ENCODE data around the gene PWWP2B. TPM values are rescaled to one million over a fixed set of nuclear protein-coding genes. Genes with fewer than 3 reads are reported as not detected.
A peak's percentile ranks its signal among the peaks of the same experiment; 100 is the strongest.

Gene PWWP2B
- polyA plus RNA-seq, 6 donors from 2014 or later, result 3.3 to 10.3 (median 6.2) TPM

DNA sequence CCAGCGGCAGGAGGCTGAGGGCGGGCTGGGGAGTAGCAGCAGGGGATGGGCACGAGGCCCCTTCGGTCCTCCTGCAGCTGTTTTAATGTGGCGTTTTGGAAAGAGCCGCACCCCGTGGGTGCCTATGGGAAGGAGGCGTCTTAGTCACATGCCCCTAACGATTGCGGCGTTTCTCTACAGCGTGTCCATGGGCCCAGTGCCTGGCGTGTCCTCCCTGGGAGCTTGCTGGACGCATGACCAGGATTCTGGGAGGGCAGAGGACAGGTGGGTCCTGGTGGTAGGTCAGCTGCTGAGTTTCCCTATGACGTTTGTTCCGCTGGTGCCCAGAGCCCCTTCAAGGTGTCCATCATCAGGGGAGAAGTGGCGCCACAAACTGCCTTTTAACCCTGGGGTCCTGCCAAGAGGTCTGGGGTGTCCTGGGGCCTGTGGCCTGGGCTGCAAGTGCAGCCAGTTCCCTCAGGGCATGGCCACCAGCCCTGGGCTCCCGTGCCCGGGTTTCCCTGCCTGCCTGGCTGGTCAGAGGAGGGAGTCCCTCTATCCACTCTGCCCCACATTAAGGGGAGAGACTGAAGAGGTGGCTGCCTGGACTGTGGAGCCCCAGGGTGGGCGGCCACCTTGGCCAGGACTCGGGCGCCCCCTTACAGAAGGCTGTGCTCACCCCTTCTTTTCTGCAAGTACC is 48.7 kb downstream of the PWWP2B start:
- peaks cover 37 to 43% (median 41%) of the 10 kb centered on the region in 3 donors for H3K4me1 Mint-ChIP-seq
- no peak for DNase-seq
- no peaks in the 10 kb centered on the region for H3K9me3 Mint-ChIP-seq
- H3K36me3 Mint-ChIP-seq, result no peaks in the 10 kb centered on the region
- H3K27ac Mint-ChIP-seq, result peak overlapping the region; percentile 10 to 98 (median 88)
- peak overlapping the region in 2 of 8 donors; percentile 61 to 72 for H3K4me3 Mint-ChIP-seq
- H3K27me3 Mint-ChIP-seq, result no peaks in the 10 kb centered on the region
- ATAC-seq (ENCODE audit: low read depth in 2 of 2), result no peak

DNA sequence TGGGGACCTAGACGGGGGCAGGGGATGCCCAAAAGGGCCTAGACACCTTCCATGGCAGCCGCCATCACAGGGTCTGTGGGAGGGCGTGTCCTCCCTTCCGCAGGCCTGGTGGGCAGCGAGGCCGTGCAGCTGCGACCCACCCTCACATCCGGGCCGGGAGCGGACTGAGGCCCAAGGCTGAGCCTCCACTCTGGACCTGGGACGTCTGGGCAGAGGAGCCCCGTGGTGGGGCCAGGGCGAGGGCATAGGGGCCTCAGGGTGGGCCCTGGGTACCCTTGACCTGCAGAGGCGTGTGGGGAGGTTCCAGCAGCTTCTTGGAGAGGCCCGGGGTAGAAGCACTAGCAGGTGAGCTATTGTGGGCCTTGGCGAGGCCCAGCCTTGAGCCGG is 49.2 kb downstream of the PWWP2B start:
- H3K27ac Mint-ChIP-seq, result peak overlapping the region; percentile 53 to 99 (median 96)
- peaks cover 37 to 43% (median 41%) of the 10 kb centered on the region in 3 donors for H3K4me1 Mint-ChIP-seq
- H3K4me3 Mint-ChIP-seq, result peak overlapping the region; percentile 20 to 82 (median 64)
- ATAC-seq (ENCODE audit: low read depth in 2 of 2), result no peak
- H3K36me3 Mint-ChIP-seq, result no peaks in the 10 kb centered on the region
- H3K9me3 Mint-ChIP-seq, result no peaks in the 10 kb centered on the region
- H3K27me3 Mint-ChIP-seq, result no peaks in the 10 kb centered on the region
- DNase-seq, result no peak

DNA sequence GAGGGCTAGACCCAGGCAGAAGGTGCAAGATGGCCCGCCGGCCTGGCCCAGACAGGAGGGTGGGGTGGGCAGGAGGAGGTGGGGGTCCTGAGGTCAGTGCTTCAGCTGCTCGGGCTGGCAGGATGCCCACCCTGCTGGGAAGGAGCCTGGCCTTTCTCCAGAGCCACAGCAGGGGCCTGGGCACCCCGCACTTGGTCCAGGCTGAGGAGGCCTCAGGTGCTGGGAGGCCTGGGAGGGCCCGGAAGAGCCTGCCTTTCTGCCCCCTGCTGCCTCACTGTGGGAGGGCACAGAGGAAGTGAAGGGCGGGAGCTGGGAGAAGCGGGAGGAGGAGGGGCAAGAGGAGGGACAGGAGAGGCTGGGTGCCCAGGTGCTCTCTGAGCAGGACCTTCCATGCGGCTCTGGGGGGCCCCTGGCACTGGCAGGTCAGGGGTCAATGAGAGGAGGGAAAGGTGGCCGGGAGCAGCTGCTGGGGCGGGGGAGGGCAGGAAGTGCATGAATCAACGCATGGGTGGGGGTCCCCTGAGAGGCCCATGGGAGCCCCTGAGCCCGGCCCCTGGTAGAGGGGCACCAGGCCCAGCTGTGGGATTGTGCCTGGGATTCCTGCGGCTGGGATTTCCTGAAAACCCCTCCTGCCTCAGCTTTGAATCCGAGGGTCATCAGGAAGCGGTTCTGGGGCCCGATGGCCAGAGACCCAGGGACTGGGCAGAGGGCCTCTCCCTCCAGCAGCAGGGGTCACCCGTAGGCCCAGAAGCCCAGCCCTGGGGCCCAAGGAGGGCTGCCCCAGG is 49.9 kb downstream of the PWWP2B start:
- H3K27ac Mint-ChIP-seq, result peak overlapping the region; percentile 96 to 99 (median 98)
- no peaks in the 10 kb centered on the region for H3K9me3 Mint-ChIP-seq
- no peaks in the 10 kb centered on the region for H3K36me3 Mint-ChIP-seq
- peak overlapping the region; percentile 51 to 91 (median 68) for H3K4me3 Mint-ChIP-seq
- H3K27me3 Mint-ChIP-seq, result no peaks in the 10 kb centered on the region
- H3K4me1 Mint-ChIP-seq, result peaks cover 40 to 47% (median 43%) of the 10 kb centered on the region in 3 donors
- ATAC-seq (ENCODE audit: low read depth in 2 of 2) (peak; percentile 16 to 38), DNase-seq (peak; percentile 55)

DNA sequence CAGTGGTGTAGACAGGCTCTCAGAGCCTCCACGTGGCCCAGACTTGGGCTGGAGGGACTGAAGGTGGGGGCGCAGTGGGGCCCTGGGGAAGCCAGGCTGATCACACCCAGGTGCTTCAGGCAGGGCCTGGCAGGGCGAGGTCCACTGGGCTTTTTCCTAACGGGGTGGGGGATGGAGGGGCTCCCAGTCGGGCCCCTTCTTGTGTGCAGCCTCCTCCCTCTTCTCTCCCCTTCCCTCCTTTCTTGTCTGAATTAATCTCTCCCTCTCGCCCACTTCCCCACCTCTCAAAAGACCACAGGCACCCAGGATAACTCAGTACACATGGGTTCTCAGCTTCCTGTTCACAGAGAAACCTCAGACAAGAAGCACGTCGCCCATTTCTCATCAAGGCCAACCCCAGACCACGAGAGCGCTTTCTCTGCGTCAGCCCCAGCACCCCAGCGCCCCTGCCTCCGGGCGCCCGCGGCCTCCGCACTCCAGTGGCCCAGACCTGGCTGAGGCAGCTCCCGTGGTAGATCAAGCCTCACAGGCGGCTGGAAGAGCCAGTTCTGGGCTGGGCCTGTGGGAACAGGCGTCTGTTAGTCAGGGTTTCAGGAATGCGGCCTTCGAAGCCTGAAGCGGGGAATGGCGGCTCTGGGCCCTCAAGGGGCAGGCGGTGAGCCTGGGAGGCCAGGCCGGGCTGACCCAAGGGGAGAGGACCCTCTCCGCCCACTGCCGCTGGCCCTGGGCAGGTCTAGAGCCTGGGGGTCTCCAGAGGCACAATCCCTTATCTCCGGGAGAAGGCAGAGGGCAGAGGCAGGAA is 50.6 kb downstream of the PWWP2B start:
- Mint-ChIP-seq H3K4me1 (peaks cover 35 to 43% (median 43%) of the 10 kb centered on the region in 3 donors), H3K27me3 (no peaks in the 10 kb centered on the region), H3K4me3 (peak overlapping the region; percentile 48 to 91 (median 72)), H3K36me3 (no peaks in the 10 kb centered on the region), H3K9me3 (no peaks in the 10 kb centered on the region), H3K27ac (peak overlapping the region; percentile 96 to 99 (median 98))
- DNase-seq, result peak; percentile 90
- peak; percentile 66 to 71 for ATAC-seq (ENCODE audit: low read depth in 2 of 2)

DNA sequence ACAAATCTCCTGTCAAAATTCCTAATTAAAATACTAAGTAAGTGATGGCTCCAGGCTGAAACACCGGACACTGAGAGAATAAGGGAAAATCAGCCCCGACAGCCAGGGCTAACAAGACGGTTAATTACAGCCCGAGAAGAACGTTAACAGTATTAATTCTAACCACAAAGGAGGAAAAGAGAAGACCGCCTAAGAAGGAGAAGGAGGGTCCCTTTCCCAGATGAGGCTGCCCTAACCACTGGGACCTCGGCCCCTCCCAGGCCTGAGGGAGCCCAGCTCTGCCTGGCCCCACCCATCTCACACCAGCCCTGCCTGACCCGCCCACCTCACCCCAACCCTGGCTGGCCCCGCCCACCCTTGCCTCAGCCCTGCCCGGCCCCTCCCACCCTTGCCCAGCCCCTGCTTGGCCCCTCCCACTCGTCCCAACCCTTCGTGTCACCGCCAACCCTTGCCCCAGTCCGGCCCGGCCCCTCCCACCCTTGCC is 51.3 kb downstream of the PWWP2B start:
- H3K4me3 Mint-ChIP-seq, result peak overlapping the region in 5 of 8 donors; percentile 39 to 75 (median 62)
- H3K36me3 Mint-ChIP-seq, result no peaks in the 10 kb centered on the region
- DNase-seq, result peak; percentile 43
- H3K27ac Mint-ChIP-seq, result peak overlapping the region; percentile 96 to 99 (median 97)
- H3K4me1 Mint-ChIP-seq, result peaks cover 35 to 43% (median 41%) of the 10 kb centered on the region in 3 donors
- ATAC-seq (ENCODE audit: low read depth in 2 of 2), result peak in 1 of 2 donors; percentile 6
- no peaks in the 10 kb centered on the region for H3K27me3 Mint-ChIP-seq
- no peaks in the 10 kb centered on the region for H3K9me3 Mint-ChIP-seq

DNA sequence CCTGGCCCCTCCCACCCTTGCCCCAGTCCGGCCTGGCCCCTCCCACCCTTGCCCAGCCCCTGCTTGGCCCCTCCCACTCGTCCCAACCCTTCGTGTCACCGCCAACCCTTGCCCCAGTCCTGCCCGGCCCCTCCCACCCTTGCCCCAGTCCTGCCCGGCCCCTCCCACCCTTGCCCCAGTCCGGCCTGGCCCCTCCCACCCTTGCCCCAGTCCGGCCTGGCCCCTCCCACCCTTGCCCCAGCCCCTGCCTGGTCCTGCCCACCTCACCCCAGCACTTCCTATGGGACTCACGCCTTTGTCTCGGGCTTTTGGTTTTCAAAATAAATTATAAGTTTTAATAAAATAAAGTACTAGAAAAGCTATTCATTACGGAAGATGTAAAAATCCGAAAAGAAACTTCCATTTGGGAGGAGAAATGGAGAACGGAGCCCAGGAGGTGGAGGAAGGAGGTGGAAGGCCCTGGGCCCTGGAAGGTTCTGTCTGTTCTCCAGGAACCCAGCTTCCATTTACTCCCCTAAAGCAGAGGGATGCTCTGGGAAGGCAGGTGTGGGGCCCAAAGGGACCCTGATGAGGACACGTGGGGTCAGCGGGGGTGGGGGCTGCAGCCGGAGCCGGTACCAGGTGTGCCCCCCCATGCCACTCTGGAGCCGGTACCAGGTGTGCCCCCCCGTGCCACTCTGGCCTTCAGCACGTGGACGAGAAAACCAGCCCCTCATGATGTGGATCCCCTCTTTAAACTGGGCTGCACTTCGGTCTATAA is 52.2 kb downstream of the PWWP2B start:
- Mint-ChIP-seq H3K4me1 (peaks cover 33 to 40% (median 36%) of the 10 kb centered on the region in 3 donors), H3K4me3 (no peak overlapping the region), H3K27ac (peak overlapping the region; percentile 76 to 93 (median 88)), H3K36me3 (no peaks in the 10 kb centered on the region), H3K27me3 (no peaks in the 10 kb centered on the region), H3K9me3 (no peaks in the 10 kb centered on the region)
- ATAC-seq (ENCODE audit: low read depth in 2 of 2) (no peak), DNase-seq (no peak)

DNA sequence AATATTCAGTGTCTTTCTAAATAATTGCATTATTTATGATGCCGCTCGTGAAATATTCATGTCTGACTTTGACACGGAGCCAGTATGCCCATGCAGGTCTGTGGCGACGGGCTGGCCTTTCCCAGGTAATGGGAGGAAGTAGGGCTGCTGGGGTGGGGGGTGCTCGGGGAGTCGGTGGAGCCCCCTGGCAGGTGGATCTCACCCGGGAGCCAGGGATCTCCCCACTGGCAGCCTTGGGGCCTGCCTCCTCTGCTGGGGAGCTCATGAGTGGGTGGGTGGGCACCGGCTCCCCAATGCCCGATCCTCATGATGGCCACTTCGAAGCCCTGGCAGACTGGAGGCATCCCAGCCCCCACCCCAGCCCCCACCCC is 52.8 kb downstream of the PWWP2B start:
- no peaks in the 10 kb centered on the region for H3K27me3 Mint-ChIP-seq
- H3K27ac Mint-ChIP-seq, result peak overlapping the region; percentile 76 to 93 (median 88)
- H3K36me3 Mint-ChIP-seq, result no peaks in the 10 kb centered on the region
- H3K4me3 Mint-ChIP-seq, result no peak overlapping the region
- peaks cover 31 to 35% (median 33%) of the 10 kb centered on the region in 3 donors for H3K4me1 Mint-ChIP-seq
- H3K9me3 Mint-ChIP-seq, result no peaks in the 10 kb centered on the region
- DNase-seq (no peak), ATAC-seq (ENCODE audit: low read depth in 2 of 2) (no peak)

DNA sequence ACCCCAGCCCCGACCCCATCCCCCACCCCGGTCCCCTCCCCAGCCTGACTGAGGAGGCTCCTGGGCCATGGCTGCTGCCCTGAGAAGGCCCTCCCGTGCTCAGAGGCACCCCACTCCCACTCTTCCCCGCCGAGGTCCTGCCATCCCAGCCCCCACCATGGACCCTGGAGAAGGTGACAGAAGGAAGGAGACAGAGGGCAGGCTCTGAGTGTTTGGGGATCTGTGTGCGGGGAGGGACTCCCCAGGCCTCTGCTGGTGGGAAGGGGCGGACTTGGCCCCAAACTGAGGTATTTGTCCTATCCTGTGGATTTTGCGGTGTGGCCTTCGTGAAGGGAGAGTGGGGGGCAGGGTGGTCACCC is 53.4 kb downstream of the PWWP2B start:
- ATAC-seq (ENCODE audit: low read depth in 2 of 2) (no peak), DNase-seq (no peak)
- Mint-ChIP-seq H3K4me3 (peak overlapping the region in 1 of 8 donors; percentile 33), H3K27me3 (no peaks in the 10 kb centered on the region), H3K27ac (peak overlapping the region; percentile 52 to 98 (median 93)), H3K4me1 (peaks cover 25 to 29% (median 27%) of the 10 kb centered on the region in 3 donors), H3K36me3 (no peaks in the 10 kb centered on the region), H3K9me3 (no peaks in the 10 kb centered on the region)

DNA sequence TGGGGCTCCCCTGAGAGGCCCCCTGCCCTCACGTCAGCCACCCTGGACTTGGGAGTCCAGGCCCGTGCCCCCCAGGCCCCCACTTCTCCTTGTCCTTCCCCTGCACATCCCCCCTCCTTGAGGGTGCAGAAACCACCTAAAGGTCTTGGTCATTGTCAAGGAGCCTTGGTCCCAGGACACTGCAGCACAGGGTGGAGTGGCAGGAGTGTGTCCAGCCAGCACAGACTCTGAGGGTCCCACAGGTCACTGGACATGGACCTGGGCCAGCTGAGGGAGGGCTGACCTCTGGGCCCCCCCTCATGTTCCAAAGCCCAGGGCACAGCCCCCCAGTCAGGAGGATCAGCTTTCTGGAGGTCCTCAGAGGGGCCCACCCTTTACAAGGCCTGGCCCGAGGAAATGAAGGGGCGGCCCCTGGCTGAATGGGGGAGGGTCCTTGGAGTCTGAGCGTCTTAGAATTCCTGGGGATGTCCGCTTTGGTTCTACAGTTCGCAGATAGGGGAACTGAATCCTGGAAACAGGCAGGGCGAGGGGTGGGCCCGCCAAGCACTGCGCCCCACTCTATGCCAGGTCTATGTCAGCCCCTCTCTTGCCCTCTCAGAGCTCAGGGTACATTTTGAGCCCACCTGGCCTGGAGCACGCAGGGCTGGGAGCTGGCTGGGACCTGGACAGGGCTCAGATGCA is 54.0 kb downstream of the PWWP2B start:
- Mint-ChIP-seq H3K4me3 (peak overlapping the region in 1 of 8 donors; percentile 27), H3K36me3 (no peaks in the 10 kb centered on the region), H3K27ac (peak overlapping the region; percentile 90 to 98 (median 94)), H3K4me1 (peaks cover 25 to 27% (median 27%) of the 10 kb centered on the region in 3 donors), H3K9me3 (no peaks in the 10 kb centered on the region), H3K27me3 (no peaks in the 10 kb centered on the region)
- DNase-seq, result no peak
- ATAC-seq (ENCODE audit: low read depth in 2 of 2), result no peak

DNA sequence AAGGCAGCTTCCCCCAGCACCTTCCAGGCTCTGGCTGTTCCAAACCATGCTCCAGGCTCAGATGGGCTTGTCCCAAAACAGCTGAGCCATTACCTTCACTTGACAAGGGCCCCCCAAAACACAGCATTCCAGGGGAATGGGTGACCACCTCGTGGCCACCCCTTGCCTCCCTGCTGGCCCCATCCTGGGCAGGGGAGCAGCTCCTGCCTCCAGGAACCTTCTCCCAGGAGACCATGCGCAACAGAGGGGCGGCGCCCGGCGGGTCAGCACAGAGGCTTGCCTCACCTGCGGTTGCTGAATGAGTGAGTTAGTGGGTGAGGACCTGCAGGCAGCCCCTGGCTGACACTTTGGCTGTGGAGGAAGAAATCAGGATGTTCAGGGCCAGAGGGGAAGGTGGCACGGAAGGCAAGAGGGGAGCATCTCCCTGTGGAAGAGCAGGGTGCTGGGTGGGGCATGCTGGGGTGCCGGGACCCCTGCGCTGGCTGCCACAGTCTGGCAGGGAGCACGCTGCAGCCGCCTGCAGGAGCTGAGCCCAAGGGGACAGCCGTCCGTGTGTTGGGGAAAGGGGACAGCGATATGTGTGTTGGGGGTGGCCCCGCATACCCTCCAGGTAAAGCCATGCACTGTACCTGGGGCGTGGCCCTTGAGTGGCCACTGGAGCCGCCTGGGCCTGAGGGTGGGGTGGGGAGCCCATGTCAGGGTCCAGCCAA is 54.7 kb downstream of the PWWP2B start:
- Mint-ChIP-seq H3K4me3 (peak overlapping the region in 3 of 8 donors; percentile 11 to 36 (median 27)), H3K27me3 (no peaks in the 10 kb centered on the region), H3K36me3 (no peaks in the 10 kb centered on the region), H3K4me1 (peaks cover 20 to 23% (median 22%) of the 10 kb centered on the region in 3 donors), H3K9me3 (no peaks in the 10 kb centered on the region), H3K27ac (peak overlapping the region; percentile 90 to 98 (median 94))
- no peak for ATAC-seq (ENCODE audit: low read depth in 2 of 2)
- DNase-seq, result no peak

DNA sequence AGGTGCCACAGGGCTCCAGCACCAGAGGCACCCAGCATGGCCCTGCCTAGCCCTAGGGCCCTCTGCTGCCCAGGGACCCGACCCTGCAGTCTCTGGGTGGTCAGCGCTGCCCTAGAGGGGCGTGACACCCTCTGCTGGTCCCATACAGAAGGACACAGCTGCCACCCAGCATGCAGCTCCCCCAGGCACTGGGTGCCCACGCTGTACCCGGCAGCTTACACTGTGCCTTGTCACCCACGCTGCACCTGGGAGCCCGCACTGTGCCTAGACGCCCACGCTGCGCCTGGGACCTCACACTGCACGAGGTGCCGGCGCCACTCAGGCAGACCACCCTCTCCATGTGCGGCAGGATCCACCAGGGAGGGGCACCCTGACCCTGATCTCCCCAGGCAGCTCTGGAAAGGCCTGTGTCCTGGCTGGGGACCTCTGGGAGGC is 55.2 kb downstream of the PWWP2B start:
- DNase-seq (peak; percentile 41), ATAC-seq (ENCODE audit: low read depth in 2 of 2) (no peak)
- peaks cover 16 to 18% (median 18%) of the 10 kb centered on the region in 3 donors for H3K4me1 Mint-ChIP-seq
- H3K27ac Mint-ChIP-seq, result peak overlapping the region; percentile 56 to 96 (median 96)
- H3K27me3 Mint-ChIP-seq, result no peaks in the 10 kb centered on the region
- H3K36me3 Mint-ChIP-seq, result no peaks in the 10 kb centered on the region
- peak overlapping the region in 5 of 8 donors; percentile 12 to 70 (median 36) for H3K4me3 Mint-ChIP-seq
- H3K9me3 Mint-ChIP-seq, result no peaks in the 10 kb centered on the region
